MM.1S (cell line): ENCODE data around the gene PADI1.

ENCODE experiments used
- DNase-seq: peaks from one replicate; pipeline ENCODE4 v3.0.0-alpha.2; 2015
- H2AFZ ChIP-seq: fragments of 300-600 bp; sonication (generic); 2 replicates; pipeline ENCODE4 v1.6.0; 2016; ENCODE audit warnings: antibody characterized with exemption, low read length
- H3F3A ChIP-seq: fragments of 300-600 bp; sonication (generic); 2 replicates; pipeline ENCODE4 v1.6.1; 2016; ENCODE audit warnings: mild to moderate bottlenecking, antibody characterized with exemption, low read length, moderate library complexity, mixed read lengths; ENCODE audit not compliant: insufficient read depth
- H3K27ac ChIP-seq: fragments of 300-600 bp; sonication (generic); 2 replicates; pipeline ENCODE4 v1.5.1; 2016; ENCODE audit warnings: mild to moderate bottlenecking, low read length
- H3K27me3 ChIP-seq: fragments of 300-600 bp; sonication (generic); replicated peaks from 2 replicates; pipeline ENCODE4 v1.6.0; 2016; ENCODE audit warnings: low read length; ENCODE audit not compliant: insufficient read depth
- H3K36me3 ChIP-seq: fragments of 300-600 bp; sonication (generic); replicated peaks from 2 replicates; pipeline ENCODE4 v1.6.1; 2016; ENCODE audit warnings: mild to moderate bottlenecking, low read length, mixed read lengths; ENCODE audit not compliant: insufficient read depth
- H3K4me1 ChIP-seq: fragments of 300-600 bp; sonication (generic); 2 replicates; pipeline ENCODE4 v1.6.1; 2016; ENCODE audit warnings: low read length, mixed read lengths
- H3K4me2 ChIP-seq: fragments of 300-600 bp; sonication (generic); 2 replicates; pipeline ENCODE4 v1.6.0; 2016; ENCODE audit warnings: low read depth, low read length
- H3K4me3 ChIP-seq: fragments of 300-600 bp; sonication (generic); 2 replicates; pipeline ENCODE4 v1.5.1; 2016; ENCODE audit warnings: low read length, mixed read lengths
- H3K79me2 ChIP-seq: fragments of 300-600 bp; sonication (generic); 2 replicates; pipeline ENCODE4 v1.6.1; 2016; ENCODE audit warnings: mixed run types, low read length, mixed read lengths
- H3K9ac ChIP-seq: fragments of 300-600 bp; sonication (generic); 2 replicates; pipeline ENCODE4 v1.6.1; 2016; ENCODE audit warnings: low read length, mixed read lengths
- H3K9me2 ChIP-seq: fragments of 300-600 bp; sonication (generic); replicated peaks from 2 replicates; pipeline ENCODE4 v1.6.1; 2016; ENCODE audit warnings: mild to moderate bottlenecking, low read length, mixed read lengths; ENCODE audit not compliant: insufficient read depth
- H3K9me3 ChIP-seq: fragments of 300-600 bp; sonication (generic); replicated peaks from 2 replicates; pipeline ENCODE4 v1.6.1; 2016; ENCODE audit warnings: mild to moderate bottlenecking, low read length, mixed read lengths; ENCODE audit not compliant: insufficient read depth
- H4K20me1 ChIP-seq: fragments of 300-600 bp; sonication (generic); 2 replicates; pipeline ENCODE4 v1.6.1; 2016; ENCODE audit warnings: mild to moderate bottlenecking, low read length, moderate library complexity, mixed read lengths; ENCODE audit not compliant: insufficient read depth
- EZH2 ChIP-seq: fragments of 300-600 bp; sonication (generic); optimal IDR thresholded peaks from 2 replicates; pipeline ENCODE3; 2017; ENCODE audit warnings: low read depth, mild to moderate bottlenecking, antibody characterized with exemption, low read length, mixed read lengths
- EZH2phosphoT487 ChIP-seq: fragments of 300-600 bp; sonication (generic); IDR thresholded peaks from 2 replicates; pipeline ENCODE4 v1.6.1; 2018; ENCODE audit warnings: antibody characterized with exemption, low read length
- TF ChIP-seq, protein P1 (sequence below): fragments of 300-600 bp; sonication (generic); IDR thresholded peaks from 2 replicates; pipeline ENCODE4 v1.5.1; 2016; ENCODE audit warnings: antibody characterized with exemption, low read length, mixed read lengths

Gene PADI1

DNA sequence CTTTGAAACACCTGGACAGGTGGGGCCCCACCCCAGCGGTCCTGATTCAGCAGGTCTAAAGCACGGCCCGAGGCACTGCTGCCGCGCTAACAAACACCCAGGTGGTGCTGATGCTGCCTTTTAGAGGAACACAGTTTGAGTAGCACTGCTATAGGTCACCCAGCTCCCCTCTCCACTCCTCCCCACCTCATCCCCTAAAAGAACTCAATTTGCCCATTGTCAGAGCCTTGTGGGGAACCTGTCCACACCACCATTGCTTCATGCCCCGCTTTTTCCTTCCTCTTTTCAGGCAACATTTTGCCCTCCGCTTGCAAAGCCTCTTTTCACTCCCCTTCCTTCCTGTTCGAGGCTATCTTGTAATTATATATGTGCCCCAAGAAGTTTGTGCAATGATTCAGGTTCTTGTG, 76.8 kb downstream of the PADI1 start:
- Histone ChIP-seq H2AFZ (no peak overlapping the region), H3K4me3 (no peak overlapping the region), H3K27ac (no peak overlapping the region), H3F3A (no peaks in the 10 kb centered on the region), H3K36me3 (no peaks in the 10 kb centered on the region), H3K9ac (no peak overlapping the region), H3K9me2 (no peaks in the 10 kb centered on the region), H3K4me2 (no peak overlapping the region), H3K9me3 (no peaks in the 10 kb centered on the region), H3K27me3 (peaks cover 99% of the 10 kb centered on the region), H4K20me1 (no peaks in the 10 kb centered on the region), H3K4me1 (no peaks in the 10 kb centered on the region), H3K79me2 (no peaks in the 10 kb centered on the region)
- TF ChIP-seq, protein P1, sequence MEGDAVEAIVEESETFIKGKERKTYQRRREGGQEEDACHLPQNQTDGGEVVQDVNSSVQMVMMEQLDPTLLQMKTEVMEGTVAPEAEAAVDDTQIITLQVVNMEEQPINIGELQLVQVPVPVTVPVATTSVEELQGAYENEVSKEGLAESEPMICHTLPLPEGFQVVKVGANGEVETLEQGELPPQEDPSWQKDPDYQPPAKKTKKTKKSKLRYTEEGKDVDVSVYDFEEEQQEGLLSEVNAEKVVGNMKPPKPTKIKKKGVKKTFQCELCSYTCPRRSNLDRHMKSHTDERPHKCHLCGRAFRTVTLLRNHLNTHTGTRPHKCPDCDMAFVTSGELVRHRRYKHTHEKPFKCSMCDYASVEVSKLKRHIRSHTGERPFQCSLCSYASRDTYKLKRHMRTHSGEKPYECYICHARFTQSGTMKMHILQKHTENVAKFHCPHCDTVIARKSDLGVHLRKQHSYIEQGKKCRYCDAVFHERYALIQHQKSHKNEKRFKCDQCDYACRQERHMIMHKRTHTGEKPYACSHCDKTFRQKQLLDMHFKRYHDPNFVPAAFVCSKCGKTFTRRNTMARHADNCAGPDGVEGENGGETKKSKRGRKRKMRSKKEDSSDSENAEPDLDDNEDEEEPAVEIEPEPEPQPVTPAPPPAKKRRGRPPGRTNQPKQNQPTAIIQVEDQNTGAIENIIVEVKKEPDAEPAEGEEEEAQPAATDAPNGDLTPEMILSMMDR: no peak
- no peak for TF ChIP-seq EZH2phosphoT487
- TF ChIP-seq EZH2: no peak
- peak; percentile 10 for DNase-seq

DNA sequence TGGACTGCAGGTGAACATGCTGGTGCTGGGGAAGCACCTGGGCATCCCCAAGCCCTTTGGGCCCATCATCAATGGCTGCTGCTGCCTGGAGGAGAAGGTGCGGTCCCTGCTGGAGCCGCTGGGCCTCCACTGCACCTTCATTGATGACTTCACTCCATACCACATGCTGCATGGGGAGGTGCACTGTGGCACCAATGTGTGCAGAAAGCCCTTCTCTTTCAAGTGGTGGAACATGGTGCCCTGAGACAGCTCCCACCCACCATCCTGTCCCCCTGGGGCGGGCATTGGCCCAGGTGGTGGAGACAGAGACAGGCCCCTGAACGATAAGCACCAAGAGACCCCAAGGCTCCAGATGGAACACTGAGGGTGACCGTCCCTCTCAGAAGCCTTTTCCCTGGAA, 77.9 kb downstream of the PADI1 start:
- no peak overlapping the region for H3K4me2 ChIP-seq
- no peaks in the 10 kb centered on the region for H4K20me1 ChIP-seq
- no peaks in the 10 kb centered on the region for H3F3A ChIP-seq
- H3K4me1 ChIP-seq: no peaks in the 10 kb centered on the region
- H3K4me3 ChIP-seq: no peak overlapping the region
- H3K9me3 ChIP-seq: no peaks in the 10 kb centered on the region
- H3K9ac ChIP-seq: no peak overlapping the region
- no peak overlapping the region for H2AFZ ChIP-seq
- peaks cover 99% of the 10 kb centered on the region for H3K27me3 ChIP-seq
- DNase-seq: no peak
- no peak overlapping the region for H3K27ac ChIP-seq
- no peaks in the 10 kb centered on the region for H3K79me2 ChIP-seq
- no peak for TF ChIP-seq EZH2
- TF ChIP-seq, protein P1: no peak
- no peak for TF ChIP-seq EZH2phosphoT487
- no peaks in the 10 kb centered on the region for H3K36me3 ChIP-seq
- H3K9me2 ChIP-seq: no peaks in the 10 kb centered on the region

DNA sequence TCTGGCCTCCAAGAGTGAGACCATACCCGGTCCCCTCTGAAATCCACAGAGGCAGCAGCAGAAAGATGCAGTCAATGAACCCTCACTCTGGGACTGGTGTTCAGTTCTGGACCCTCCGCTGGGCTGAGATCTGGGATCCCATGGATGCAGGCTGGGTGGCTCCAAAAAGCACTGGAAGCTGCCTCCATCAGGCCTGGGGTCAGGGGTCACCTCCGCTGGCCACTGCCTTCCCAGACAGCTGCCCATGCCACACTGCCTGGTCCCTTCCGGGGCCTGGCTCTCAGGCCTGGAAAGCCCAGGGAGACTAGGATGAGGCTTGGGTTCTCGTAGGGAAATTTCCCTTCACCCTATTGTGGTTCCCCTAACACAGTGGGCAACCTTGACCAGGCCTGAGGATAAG, 81.7 kb downstream of the PADI1 start:
- peaks cover 97% of the 10 kb centered on the region for H3K27me3 ChIP-seq
- no peaks in the 10 kb centered on the region for H3K36me3 ChIP-seq
- no peaks in the 10 kb centered on the region for H4K20me1 ChIP-seq
- no peaks in the 10 kb centered on the region for H3K9me2 ChIP-seq
- DNase-seq: no peak
- no peak overlapping the region for H3K4me2 ChIP-seq
- H3K9me3 ChIP-seq: no peaks in the 10 kb centered on the region
- H3K4me1 ChIP-seq: no peaks in the 10 kb centered on the region
- no peak overlapping the region for H2AFZ ChIP-seq
- no peak overlapping the region for H3K4me3 ChIP-seq
- H3K9ac ChIP-seq: no peak overlapping the region
- no peaks in the 10 kb centered on the region for H3F3A ChIP-seq
- H3K79me2 ChIP-seq: no peaks in the 10 kb centered on the region
- TF ChIP-seq EZH2 (no peak), EZH2phosphoT487 (no peak)
- TF ChIP-seq, protein P1: no peak
- H3K27ac ChIP-seq: no peak overlapping the region
